HFFc6 (cell line): ENCODE results near the gene SLC22A17. TPM values are rescaled to one million over a fixed set of nuclear protein-coding genes. Genes with fewer than 3 reads are reported as not detected.

Experiments
- DNase-seq: peaks from one replicate; pipeline ENCODE4 v3.0.0-alpha.2; 2018
- H3K27ac Mint-ChIP-seq: 2 replicates; pipeline ENCODE4 v1.8.0; 2020; ENCODE audit warnings: mild to moderate bottlenecking, mixed read lengths
- H3K27me3 Mint-ChIP-seq: 2 replicates; pipeline ENCODE4 v1.8.0; 2021; ENCODE audit warnings: mild to moderate bottlenecking, moderate library complexity, mixed read lengths; ENCODE audit not compliant: insufficient read depth
- H3K36me3 Mint-ChIP-seq: 2 replicates; pipeline ENCODE4 v1.8.0; 2021; ENCODE audit warnings: low read depth, mixed read lengths
- H3K4me1 Mint-ChIP-seq: 2 replicates; pipeline ENCODE4 v1.8.0; 2020; ENCODE audit warnings: low read depth, mixed read lengths
- H3K4me3 Mint-ChIP-seq: 2 replicates; pipeline ENCODE4 v1.8.0; 2020; ENCODE audit warnings: mild to moderate bottlenecking, moderate library complexity, mixed read lengths
- H3K9me3 Mint-ChIP-seq: 2 replicates; pipeline ENCODE4 v1.8.0; 2020; ENCODE audit warnings: mild to moderate bottlenecking, mixed read lengths
- microRNA-seq: library from miRNA; unstranded; fragments of <30 nt; microRNA quantifications from one replicate; pipeline ENCODE4, GENCODE V29; 2019
- total RNA-seq, 6 experiments: library from RNA; stranded (reverse); fragmentation: NEBNext Ultra II Directional; extraction: Animal tissue kit (Norgen Biotek cat#: 25700); gene quantifications; 2 replicates in 1 of 6; 3 replicates in 5 of 6; pipeline ENCODE4 v1.2.3, GENCODE V29; 2021
- TF ChIP-seq, protein P1 (sequence below): fragments of 200-600 bp; sonication (generic); IDR thresholded peaks from 2 replicates; pipeline ENCODE4 v1.5.0; 2021; ENCODE audit warnings: antibody characterized with exemption, mild to moderate bottlenecking

Gene SLC22A17
- total RNA-seq, 6 experiments from 2014 or later: 11.7 to 15.6 (median 13.1) TPM

DNA sequence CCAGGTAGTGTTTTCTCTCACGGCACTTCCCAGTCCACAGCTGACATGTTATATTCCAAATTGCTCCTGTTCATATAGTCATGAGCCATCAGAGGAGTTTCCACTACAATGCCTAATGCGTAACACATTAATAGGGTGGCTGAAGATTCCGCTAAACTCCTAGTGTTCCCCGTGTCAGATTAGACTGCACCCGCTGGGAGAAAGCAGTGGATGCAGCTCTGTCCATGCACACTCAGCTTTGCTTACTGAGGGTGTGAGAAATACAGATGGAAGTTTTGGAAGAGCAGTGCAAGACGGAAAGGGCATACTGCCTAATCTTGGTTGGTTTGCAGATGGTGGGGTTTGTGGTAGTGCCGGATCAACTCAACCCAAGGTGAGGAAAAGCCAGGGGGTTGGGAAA lies 55.6 kb downstream of the SLC22A17 start:
- DNase-seq: no peak
- H3K27ac Mint-ChIP-seq: peak overlapping the region; percentile 77
- no peak overlapping the region for H3K4me3 Mint-ChIP-seq
- no peaks in the 10 kb centered on the region for H3K9me3 Mint-ChIP-seq
- no peaks in the 10 kb centered on the region for H3K36me3 Mint-ChIP-seq
- peaks cover 53% of the 10 kb centered on the region for H3K4me1 Mint-ChIP-seq
- peaks cover 5% of the 10 kb centered on the region; the same call in 1 of the 2 replicates for H3K27me3 Mint-ChIP-seq
- TF ChIP-seq, protein P1, sequence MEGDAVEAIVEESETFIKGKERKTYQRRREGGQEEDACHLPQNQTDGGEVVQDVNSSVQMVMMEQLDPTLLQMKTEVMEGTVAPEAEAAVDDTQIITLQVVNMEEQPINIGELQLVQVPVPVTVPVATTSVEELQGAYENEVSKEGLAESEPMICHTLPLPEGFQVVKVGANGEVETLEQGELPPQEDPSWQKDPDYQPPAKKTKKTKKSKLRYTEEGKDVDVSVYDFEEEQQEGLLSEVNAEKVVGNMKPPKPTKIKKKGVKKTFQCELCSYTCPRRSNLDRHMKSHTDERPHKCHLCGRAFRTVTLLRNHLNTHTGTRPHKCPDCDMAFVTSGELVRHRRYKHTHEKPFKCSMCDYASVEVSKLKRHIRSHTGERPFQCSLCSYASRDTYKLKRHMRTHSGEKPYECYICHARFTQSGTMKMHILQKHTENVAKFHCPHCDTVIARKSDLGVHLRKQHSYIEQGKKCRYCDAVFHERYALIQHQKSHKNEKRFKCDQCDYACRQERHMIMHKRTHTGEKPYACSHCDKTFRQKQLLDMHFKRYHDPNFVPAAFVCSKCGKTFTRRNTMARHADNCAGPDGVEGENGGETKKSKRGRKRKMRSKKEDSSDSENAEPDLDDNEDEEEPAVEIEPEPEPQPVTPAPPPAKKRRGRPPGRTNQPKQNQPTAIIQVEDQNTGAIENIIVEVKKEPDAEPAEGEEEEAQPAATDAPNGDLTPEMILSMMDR: no peak

Small RNA genes lying within 50 kb of the gene (microRNA-seq; reads per million reads assigned to microRNA genes)
- gene MIR208A: not detected

Other genes with a start within 250 kb of the SLC22A17 start
- not detected for gene CIROP, start 247.9 kb downstream of the SLC22A17 start, total RNA-seq
- not detected for gene CEBPE, start 233.6 kb downstream of the SLC22A17 start, total RNA-seq
- gene SLC7A8, start 169.2 kb downstream of the SLC22A17 start, total RNA-seq: 10 to 100 TPM; 13.0 to 24.2 (median 23.3) TPM
- gene RNF212B, start 115.0 kb downstream of the SLC22A17 start, total RNA-seq: not detected
- gene HOMEZ, start 66.8 kb downstream of the SLC22A17 start, total RNA-seq: 1 to 10 TPM; 7.3 to 9.2 (median 7.5) TPM
- gene PPP1R3E, start 50.0 kb downstream of the SLC22A17 start, total RNA-seq: 1 to 10 TPM; 2.3 to 3.8 (median 2.6) TPM
- gene BCL2L2, start 46.1 kb downstream of the SLC22A17 start, total RNA-seq: 10 to 100 TPM; 28.7 to 32.4 (median 31.1) TPM
- 100 to 1,000 TPM; 128 to 147 (median 137) TPM for gene PABPN1, start 31.4 kb downstream of the SLC22A17 start, total RNA-seq
- gene EFS, start 12.3 kb upstream of the SLC22A17 start, total RNA-seq: 10 to 100 TPM in 5 of 6 experiments, 1 to 10 TPM in 1; 8.8 to 13.5 (median 12.3) TPM
- not detected for gene IL25, start 19.9 kb upstream of the SLC22A17 start, total RNA-seq
- not detected for gene CMTM5, start 24.2 kb upstream of the SLC22A17 start, total RNA-seq
- gene MYH6, start 55.4 kb upstream of the SLC22A17 start, total RNA-seq: not detected
- not detected for gene MYH7, start 82.8 kb upstream of the SLC22A17 start, total RNA-seq
- 10 to 100 TPM; 22.6 to 29.9 (median 24.1) TPM for gene NGDN, start 116.8 kb upstream of the SLC22A17 start, total RNA-seq
- gene ZFHX2, start 198.9 kb upstream of the SLC22A17 start, total RNA-seq: 1 to 10 TPM in 4 of 6 experiments, under 1 TPM in 2; 0.63 to 4.2 (median 1.7) TPM
- gene THTPA, start 203.4 kb upstream of the SLC22A17 start, total RNA-seq: 10 to 100 TPM; 10.4 to 14.1 (median 11.0) TPM
- 1 to 10 TPM; 1.6 to 8.3 (median 2.2) TPM for gene AP1G2, start 214.9 kb upstream of the SLC22A17 start, total RNA-seq
- not detected for gene JPH4, start 225.9 kb upstream of the SLC22A17 start, total RNA-seq